Mesodermal cell (in vitro differentiated cells): ENCODE data around the gene NFKBIE.

Experiments used
- H3K27ac ChIP-seq: 2 replicates; pipeline ENCODE4 v1.7.0; 2013; ENCODE audit warnings: mild to moderate bottlenecking, low read depth, low read length, moderate library complexity; ENCODE audit not compliant: severe bottlenecking
- H3K36me3 ChIP-seq: 2 replicates; pipeline ENCODE4 v1.7.1; 2013; ENCODE audit warnings: mild to moderate bottlenecking, low read length, moderate library complexity; ENCODE audit not compliant: control insufficient read depth, insufficient read depth
- H3K4me1 ChIP-seq: one replicate; pipeline ENCODE4 v1.7.1; 2013; ENCODE audit warnings: mild to moderate bottlenecking, low read length; ENCODE audit not compliant: insufficient read depth, control insufficient read depth, poor library complexity, severe bottlenecking
- H3K4me3 ChIP-seq: 2 replicates; pipeline ENCODE4 v1.7.0; 2013; ENCODE audit warnings: low read length, control low read depth, mild to moderate bottlenecking; ENCODE audit not compliant: insufficient read depth, poor library complexity, severe bottlenecking; ENCODE audit errors: extremely low read depth
- H3K9me3 ChIP-seq: 2 replicates; pipeline ENCODE4 v1.7.1; 2013; ENCODE audit warnings: mild to moderate bottlenecking, low read length, moderate library complexity; ENCODE audit not compliant: control insufficient read depth
- WGBS, 2 experiments: methylation state at CpG; one replicate each; pipeline ENCODE4 v1.1.5; 2013; ENCODE audit warnings: missing lambda C conversion rate in 2 of 2; ENCODE audit not compliant: insufficient coverage in 2 of 2; 5-methylcytosine and 5-hydroxymethylcytosine counted together

Gene NFKBIE

GRCh38 chr6:44249082-44249748 lies 16.1 kb downstream of the NFKBIE start:
- H3K4me3 ChIP-seq, result peak overlapping the region; percentile 99
- peaks cover 16% of the 10 kb centered on the region for H3K4me1 ChIP-seq
- 85 to 93% methylated on average over 6 to 8 of the region's 9 CpGs for WGBS, 2 experiments
- H3K9me3 ChIP-seq, result no peaks in the 10 kb centered on the region
- H3K36me3 ChIP-seq, result peaks cover 67% of the 10 kb centered on the region
- H3K27ac ChIP-seq, result no peak overlapping the region

GRCh38 chr6:44248579-44248978 lies 16.8 kb downstream of the NFKBIE start:
- H3K36me3 ChIP-seq, result peaks cover 60% of the 10 kb centered on the region
- H3K4me3 ChIP-seq, result peak overlapping the region; percentile 99
- peaks cover 16% of the 10 kb centered on the region for H3K4me1 ChIP-seq
- peak overlapping the region; percentile 94 for H3K27ac ChIP-seq
- no peaks in the 10 kb centered on the region for H3K9me3 ChIP-seq
- WGBS, 2 experiments, result no CpG with 5 or more reads among the region's 1 CpG

GRCh38 chr6:44247338-44248302 lies 17.7 kb downstream of the NFKBIE start:
- no peaks in the 10 kb centered on the region for H3K9me3 ChIP-seq
- H3K4me1 ChIP-seq, result peaks cover 16% of the 10 kb centered on the region
- WGBS, 2 experiments, result 1% methylated on average over 21 to 30 of the region's 52 CpGs

GRCh38 chr6:44246663-44247337 lies 18.6 kb downstream of the NFKBIE start, which contains the start of gene HSP90AB1:
Gene HSP90AB1 (plus strand): TSS chr6:44247101. CDS start chr6:44248630, 1,529 bp downstream.
- H3K9me3 ChIP-seq, result no peaks in the 10 kb centered on the region
- H3K36me3 ChIP-seq, result peaks cover 42% of the 10 kb centered on the region
- H3K27ac ChIP-seq, result peak within 1 kb of the TSS; percentile 94
- 0% methylated on average over 17 to 32 of the region's 34 CpGs for WGBS, 2 experiments
- peaks cover 16% of the 10 kb centered on the region for H3K4me1 ChIP-seq
- peak within 1 kb of the TSS; percentile 99 for H3K4me3 ChIP-seq

More at GRCh38 chr6:44247338-44248302, 17.7 kb downstream of the NFKBIE start:
- Histone ChIP-seq H3K27ac (peak overlapping the region; percentile 94), H3K36me3 (peaks cover 51% of the 10 kb centered on the region), H3K4me3 (peak overlapping the region; percentile 99)

- H3K4me1 ChIP-seq, result peaks cover 16% of the 10 kb centered on the region
- H3K9me3 ChIP-seq, result no peaks in the 10 kb centered on the region
- H3K36me3 ChIP-seq, result peaks cover 35% of the 10 kb centered on the region
- WGBS, 2 experiments, result 2 to 5% methylated on average over 41 to 49 of the region's 62 CpGs
- H3K4me3 ChIP-seq, result peak overlapping the region; percentile 99
- H3K27ac ChIP-seq, result peak overlapping the region; percentile 94
Observed at GRCh38 chr6:44245912-44246662, 19.3 kb downstream of the NFKBIE start.

GRCh38 chr6:44245391-44245911 lies 19.9 kb downstream of the NFKBIE start:
- WGBS, 2 experiments, result 76 to 94% methylated on average over 6 to 8 of the region's 12 CpGs
- peaks cover 29% of the 10 kb centered on the region for H3K36me3 ChIP-seq
- no peaks in the 10 kb centered on the region for H3K9me3 ChIP-seq
- no peak overlapping the region for H3K27ac ChIP-seq
- H3K4me1 ChIP-seq, result peaks cover 12% of the 10 kb centered on the region
- peak overlapping the region; percentile 99 for H3K4me3 ChIP-seq

GRCh38 chr6:44243345-44243744 lies 22.0 kb downstream of the NFKBIE start:
- Histone ChIP-seq H3K9me3 (no peaks in the 10 kb centered on the region), H3K27ac (no peak overlapping the region), H3K4me3 (no peak overlapping the region), H3K36me3 (peaks cover 8% of the 10 kb centered on the region), H3K4me1 (no peaks in the 10 kb centered on the region)
- WGBS, 2 experiments, result 94 to 100% methylated on average over 4 of the region's 7 CpGs

GRCh38 chr6:44238687-44239350 lies 26.5 kb downstream of the NFKBIE start:
- H3K27ac ChIP-seq, result no peak overlapping the region
- WGBS, 2 experiments, result 84 to 92% methylated on average over 6 of the region's 7 CpGs
- no peaks in the 10 kb centered on the region for H3K36me3 ChIP-seq
- no peak overlapping the region for H3K4me3 ChIP-seq
- H3K4me1 ChIP-seq, result peaks cover 13% of the 10 kb centered on the region
- no peaks in the 10 kb centered on the region for H3K9me3 ChIP-seq

- Histone ChIP-seq H3K4me1 (peaks cover 16% of the 10 kb centered on the region), H3K36me3 (no peaks in the 10 kb centered on the region)
- WGBS, 2 experiments, result 4 to 6% methylated on average over 20 to 42 of the region's 42 CpGs
Observed at GRCh38 chr6:44237813-44238433, 27.4 kb downstream of the NFKBIE start.

More at GRCh38 chr6:44237813-44238433, 27.4 kb downstream of the NFKBIE start:
- H3K4me3 ChIP-seq, result peak overlapping the region; percentile 49
- H3K27ac ChIP-seq, result peak overlapping the region; percentile 81
- H3K9me3 ChIP-seq, result no peaks in the 10 kb centered on the region
